A549 (cell line): Measurements from ENCODE around the gene RYR1. TPM values are rescaled to one million over a fixed set of nuclear protein-coding genes. Genes with fewer than 3 reads are reported as not detected.
"Not testable (repeated sequence)": the region's sequence is repeated elsewhere in the genome, so short reads cannot be mapped to it uniquely, and the experiment has no call there.

Experiments used
- ATAC-seq, 2 experiments: fragments of 200-7000 bp in 1 of 2; fragments of >200 bp in 1 of 2; cut with Nextera tagmentation in 1 of 2; cut with Tn5 transposase in 1 of 2; 3 replicates each; pipeline versions ENCODE4 v1.8.0 to v1.9.1; 2018 to 2020; ENCODE audit warnings: mild to moderate bottlenecking in 1 of 2, moderate library complexity in 1 of 2
- CTCF ChIA-PET: fragments of 300-600 bp; sonication (Branson Sonifier 250); formaldehyde crosslinking; extraction: SDS; loops from one replicate; lab custom pipeline; 2021; ENCODE audit warnings: antibody characterized with exemption, inconsistent platforms; lab: Yijun Ruan, JAX
- POLR2A ChIA-PET: fragments of 350-600 bp; formaldehyde crosslinking; extraction: SDS; loops from one replicate; lab custom pipeline; 2021; ENCODE audit warnings: antibody characterized with exemption, inconsistent platforms; lab: Yijun Ruan, JAX
- DNase-seq, 2 experiments: peaks; one replicate each; pipeline versions ENCODE4 v3.0.0 to v3.0.0-alpha.2; 2011 to 2016; ENCODE audit warnings: low read depth in 1 of 2, low spot score in 1 of 2
- FAIRE-seq: peaks from 2 replicates; lab custom pipeline; 2011; peaks lifted over from hg19 to GRCh38; lab: Jason Lieb, UNC
- H3K27ac ChIP-seq, 2 experiments: fragments of >200 bp; sonication (Bioruptor Twin); formaldehyde crosslinking; 3 replicates each; pipeline ENCODE4 v1.5.1; 2016 to 2017
- H3K4me1 ChIP-seq: fragments of >200 bp; sonication (Bioruptor Twin); formaldehyde crosslinking; 3 replicates; pipeline ENCODE4 v1.6.1; 2016
- H3K4me2 ChIP-seq: fragments of >200 bp; sonication (Bioruptor Twin); formaldehyde crosslinking; 3 replicates; pipeline ENCODE4 v1.6.1; 2016
- H3K4me3 ChIP-seq: fragments of >200 bp; sonication (Bioruptor Twin); formaldehyde crosslinking; 3 replicates; pipeline ENCODE4 v1.5.1; 2016
- H3K9me3 ChIP-seq: fragments of >200 bp; sonication (Bioruptor Twin); formaldehyde crosslinking; 3 replicates; pipeline ENCODE4 v1.6.1; 2016
- BHLHE40 ChIP-seq: IDR thresholded peaks from 2 replicates; pipeline ENCODE4 v1.6.1; 2012; ENCODE audit warnings: low read depth, low read length, inconsistent platforms
- CBX2 ChIP-seq: fragments of 200-600 bp; sonication (generic); IDR thresholded peaks from 2 replicates; pipeline ENCODE4 v1.6.1; 2016; ENCODE audit warnings: low read depth, mild to moderate bottlenecking, borderline replicate concordance
- CBX8 ChIP-seq: fragments of 200-600 bp; sonication (generic); IDR thresholded peaks from 2 replicates; pipeline ENCODE4 v1.6.1; 2016
- CEBPB ChIP-seq, 2 experiments: fragments of >200 bp in 1 of 2; sonication (Bioruptor Twin) in 1 of 2; formaldehyde crosslinking in 1 of 2; IDR thresholded peaks; 2 replicates each; pipeline ENCODE4 v1.6.1; 2012 to 2016
- CHD2 ChIP-seq: fragments of 150-350 bp; IDR thresholded peaks from 2 replicates; pipeline ENCODE4 v1.6.1; 2014; ENCODE audit warnings: low read length; ENCODE audit not compliant: partially characterized antibody
- CHD4 ChIP-seq: fragments of 200-600 bp; sonication (generic); IDR thresholded peaks from 2 replicates; pipeline ENCODE4 v1.6.1; 2016; ENCODE audit warnings: antibody characterized with exemption, mild to moderate bottlenecking, borderline replicate concordance
- EHF ChIP-seq: fragments of 250-450 bp; sonication (Bioruptor Pico); IDR thresholded peaks from 2 replicates; pipeline ENCODE4 v1.5.0; 2020; ENCODE audit warnings: mild to moderate bottlenecking
- EHMT2 ChIP-seq: fragments of 200-600 bp; sonication (generic); IDR thresholded peaks from 2 replicates; pipeline ENCODE4 v1.6.1; 2016; ENCODE audit warnings: antibody characterized with exemption, low read depth, mild to moderate bottlenecking, moderate library complexity
- FOSL2 ChIP-seq, 2 experiments: fragments of 450-650 bp in 1 of 2; fragments of >200 bp in 1 of 2; sonication (Bioruptor Twin) in 1 of 2; formaldehyde crosslinking; IDR thresholded peaks; 2 replicates each; pipeline versions ENCODE4 v1.5.0 to v1.6.1; 2016 to 2020; ENCODE audit warnings: mild to moderate bottlenecking in 1 of 2, moderate library complexity in 1 of 2
- HDAC2 ChIP-seq: fragments of 200-600 bp; sonication (generic); IDR thresholded peaks from 2 replicates; pipeline ENCODE4 v1.6.1; 2016
- MAZ ChIP-seq: fragments of 150-350 bp; IDR thresholded peaks from 2 replicates; pipeline ENCODE4 v1.6.1; 2014; ENCODE audit warnings: antibody characterized with exemption, low read depth, low read length, borderline replicate concordance
- NR3C1 ChIP-seq: fragments of >200 bp; sonication (Bioruptor Twin); formaldehyde crosslinking; IDR thresholded peaks from 3 replicates; pipeline ENCODE4 v1.6.1; 2017
- PHF8 ChIP-seq: fragments of 200-600 bp; sonication (generic); IDR thresholded peaks from 2 replicates; pipeline ENCODE4 v1.6.1; 2016; ENCODE audit warnings: low read depth, mild to moderate bottlenecking, antibody characterized with exemption, moderate library complexity, borderline replicate concordance
- RAD21 ChIP-seq, 2 experiments: fragments of >200 bp in 1 of 2; sonication (Bioruptor Twin) in 1 of 2; formaldehyde crosslinking in 1 of 2; IDR thresholded peaks in 1 of 2; conservative IDR thresholded peaks in 1 of 2; 2 replicates in 1 of 2; 3 replicates in 1 of 2; pipeline ENCODE4 v1.6.1; 2012 to 2018; ENCODE audit warnings: inconsistent platforms in 1 of 2
- RARB ChIP-seq: fragments of 250-450 bp; sonication (Bioruptor Pico); IDR thresholded peaks from 2 replicates; pipeline ENCODE4 v1.8.0; 2021; ENCODE audit warnings: mild to moderate bottlenecking, moderate library complexity
- RCOR1 ChIP-seq: fragments of 150-350 bp; IDR thresholded peaks from 2 replicates; pipeline ENCODE4 v1.6.1; 2014; ENCODE audit warnings: antibody characterized with exemption, low read length, low read depth
- RNF2 ChIP-seq: fragments of 200-600 bp; sonication (generic); IDR thresholded peaks from 2 replicates; pipeline ENCODE4 v1.6.1; 2016; ENCODE audit warnings: low read depth, mild to moderate bottlenecking, antibody characterized with exemption, moderate library complexity, borderline replicate concordance
- ZFP36 ChIP-seq: fragments of 450-650 bp; IDR thresholded peaks from 2 replicates; pipeline ENCODE4 v1.6.1; 2014; ENCODE audit warnings: borderline replicate concordance; ENCODE audit not compliant: partially characterized antibody
- WGBS: methylation state at CpG from one replicate; pipeline ENCODE4 v1.1.6; 2017; ENCODE audit errors: missing lambda C conversion rate; 5-methylcytosine and 5-hydroxymethylcytosine counted together
- polyA plus RNA-seq, 4 experiments: library from polyadenylated mRNA; depleted of rRNA in 3 of 4; stranded (reverse); fragments of >200 nt; fragmentation: RNase III in 1 of 4; extraction: RNeasy Plus Mini Kit Qiagen cat#74134 plus additional on column Dnase treatment in 1 of 4; gene quantifications; 2 replicates in 3 of 4; 3 replicates in 1 of 4; pipeline ENCODE4 v1.2.3, GENCODE V29; 2011 to 2017
- TF ChIP-seq, protein P1 (sequence below): IDR thresholded peaks from 2 replicates; pipeline ENCODE4 v1.6.1; 2012
- TF ChIP-seq, protein P2 (sequence below): IDR thresholded peaks from 2 replicates; pipeline ENCODE4 v1.6.1; 2012; ENCODE audit warnings: low read depth, borderline replicate concordance
- TF ChIP-seq, protein P3 (sequence below): fragments of >200 bp; sonication (Bioruptor Twin); formaldehyde crosslinking; IDR thresholded peaks from 3 replicates; pipeline ENCODE4 v1.5.1; 2016
- TF ChIP-seq, protein P4 (sequence below): fragments of 250-450 bp; sonication (Bioruptor Pico); IDR thresholded peaks from 2 replicates; pipeline ENCODE4 v1.5.0; 2021; ENCODE audit warnings: mild to moderate bottlenecking, moderate library complexity, borderline replicate concordance

Gene RYR1
- polyA plus RNA-seq, 2 of the 4 experiments (the other 2 are of a cell fraction): 1.4 to 3.1 TPM

DNA sequence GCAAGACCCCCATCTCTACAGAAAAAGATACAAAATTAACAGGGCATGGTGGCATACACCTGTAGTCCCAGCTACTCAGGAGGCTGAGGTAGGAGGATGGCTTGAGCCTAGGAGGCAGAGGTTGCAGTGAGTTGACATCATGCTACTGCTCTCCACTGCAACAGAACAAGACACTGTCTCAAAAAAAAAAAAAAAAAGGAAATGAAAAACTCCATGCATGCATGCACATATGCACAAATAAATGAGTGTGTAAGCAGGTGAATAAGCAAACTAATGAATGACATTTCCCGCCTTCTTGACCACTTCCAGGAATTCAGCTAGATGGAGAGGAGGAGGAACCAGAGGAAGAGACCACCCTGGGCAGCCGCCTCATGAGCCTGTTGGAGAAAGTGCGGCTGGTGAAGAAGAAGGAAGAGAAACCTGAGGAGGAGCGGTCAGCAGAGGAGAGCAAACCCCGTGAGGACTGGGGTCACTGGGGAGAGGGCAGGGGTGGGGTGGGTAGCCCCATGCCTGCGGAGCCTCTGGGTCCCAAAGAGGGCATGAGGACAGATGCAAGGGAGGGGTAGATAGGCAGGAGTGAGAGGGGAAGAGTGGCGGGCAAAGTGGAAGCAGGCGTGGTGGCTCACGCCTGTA is 58.8 kb downstream of the RYR1 start:
- H3K9me3 ChIP-seq: peaks cover 39% of the 10 kb centered on the region
- FAIRE-seq (no peak), ATAC-seq (no peak), DNase-seq (no peak)
- no peaks in the 10 kb centered on the region for H3K4me1 ChIP-seq
- H3K4me2 ChIP-seq: no peak overlapping the region
- no peak overlapping the region for H3K4me3 ChIP-seq
- WGBS: 34% methylated on average over 9 of the region's 9 CpGs
- H3K27ac ChIP-seq: no peak overlapping the region
- POLR2A ChIA-PET: no interaction called here
- TF ChIP-seq RAD21 (conservative IDR thresholded peaks at IDR 0.05 in 1 of 2, IDR thresholded peaks at IDR 0.05 in 1 of 2) (no peak), CHD2 (no peak), CBX8 (no peak), PHF8 (no peak), RCOR1 (no peak), CBX2 (no peak), EHMT2 (no peak)
- CTCF ChIA-PET: interaction anchor here (0.6 to 1.7 kb wide), 10 partner anchors 11 to 102 kb away, joined by 3 to 8 read pairs (median 4); partner anchors contain the start of gene FAM98C

DNA sequence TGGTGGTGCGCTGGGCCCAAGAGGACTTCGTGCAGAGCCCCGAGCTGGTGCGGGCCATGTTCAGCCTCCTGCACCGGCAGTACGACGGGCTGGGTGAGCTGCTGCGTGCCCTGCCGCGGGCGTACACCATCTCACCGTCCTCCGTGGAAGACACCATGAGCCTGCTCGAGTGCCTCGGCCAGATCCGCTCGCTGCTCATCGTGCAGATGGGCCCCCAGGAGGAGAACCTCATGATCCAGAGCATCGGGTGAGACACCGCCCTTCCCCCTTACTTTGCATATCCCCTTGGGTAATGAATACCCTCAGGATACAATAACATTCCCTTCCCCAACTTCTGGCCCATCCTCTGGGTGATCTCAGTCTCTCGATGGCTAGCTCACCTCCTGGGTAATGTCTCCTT is 60.9 kb downstream of the RYR1 start:
- no peak overlapping the region for H3K4me2 ChIP-seq
- no peaks in the 10 kb centered on the region for H3K4me1 ChIP-seq
- ChIA-PET POLR2A (interaction anchor here (1.2 kb wide), 1 partner anchor 13 kb away, joined by 3 read pairs; no protein-coding TSS in a partner anchor), CTCF (interaction anchor here (0.6 to 4.5 kb wide), 11 partner anchors 9 to 436 kb away, joined by 3 to 31 read pairs (median 4); partner anchors contain the start of genes FAM98C, MRPS12 and SARS2)
- peaks cover 24% of the 10 kb centered on the region for H3K9me3 ChIP-seq
- no peak for DNase-seq
- H3K27ac ChIP-seq: no peak overlapping the region
- ATAC-seq: no peak; a peak in 2 of 6 replicates
- H3K4me3 ChIP-seq: no peak overlapping the region
- WGBS: 62% methylated on average over 21 of the region's 21 CpGs
- FAIRE-seq: no peak
- TF ChIP-seq BHLHE40: no peak
- TF ChIP-seq, protein P1, sequence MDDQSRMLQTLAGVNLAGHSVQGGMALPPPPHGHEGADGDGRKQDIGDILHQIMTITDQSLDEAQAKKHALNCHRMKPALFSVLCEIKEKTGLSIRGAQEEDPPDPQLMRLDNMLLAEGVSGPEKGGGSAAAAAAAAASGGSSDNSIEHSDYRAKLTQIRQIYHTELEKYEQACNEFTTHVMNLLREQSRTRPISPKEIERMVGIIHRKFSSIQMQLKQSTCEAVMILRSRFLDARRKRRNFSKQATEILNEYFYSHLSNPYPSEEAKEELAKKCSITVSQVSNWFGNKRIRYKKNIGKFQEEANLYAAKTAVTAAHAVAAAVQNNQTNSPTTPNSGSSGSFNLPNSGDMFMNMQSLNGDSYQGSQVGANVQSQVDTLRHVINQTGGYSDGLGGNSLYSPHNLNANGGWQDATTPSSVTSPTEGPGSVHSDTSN: no peak
- TF ChIP-seq RNF2: no peak
- TF ChIP-seq RARB (CRISPR knock-in tag): no peak
- no peak for TF ChIP-seq RAD21 (conservative IDR thresholded peaks at IDR 0.05 in 1 of 2, IDR thresholded peaks at IDR 0.05 in 1 of 2)
- TF ChIP-seq EHF: no peak
- no peak for TF ChIP-seq ZFP36
- no peak for TF ChIP-seq CHD4
- TF ChIP-seq HDAC2: no peak
- no peak for TF ChIP-seq MAZ
- TF ChIP-seq CEBPB (IDR thresholded peaks at IDR 0.05): no peak
- TF ChIP-seq, protein P2, sequence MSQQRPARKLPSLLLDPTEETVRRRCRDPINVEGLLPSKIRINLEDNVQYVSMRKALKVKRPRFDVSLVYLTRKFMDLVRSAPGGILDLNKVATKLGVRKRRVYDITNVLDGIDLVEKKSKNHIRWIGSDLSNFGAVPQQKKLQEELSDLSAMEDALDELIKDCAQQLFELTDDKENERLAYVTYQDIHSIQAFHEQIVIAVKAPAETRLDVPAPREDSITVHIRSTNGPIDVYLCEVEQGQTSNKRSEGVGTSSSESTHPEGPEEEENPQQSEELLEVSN: no peak

DNA sequence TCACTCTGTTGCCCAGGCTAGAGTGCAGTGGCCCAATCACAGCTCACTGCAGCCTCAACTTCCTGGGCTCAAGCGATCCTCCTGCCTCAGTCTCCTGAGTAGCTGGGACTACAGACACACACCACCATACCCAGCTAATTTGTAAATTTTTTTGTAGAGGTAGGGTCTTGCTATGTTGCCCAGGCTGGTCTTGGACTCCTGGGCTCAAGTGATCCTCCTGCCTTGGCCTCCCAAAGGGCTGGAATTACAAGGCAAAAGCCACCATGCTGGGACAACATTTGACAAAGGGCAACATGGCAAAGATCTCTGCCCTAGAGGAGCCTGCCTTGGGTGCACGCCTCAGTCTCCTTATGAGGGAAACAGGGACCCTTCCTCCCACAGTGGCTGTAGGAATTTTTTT is 61.9 kb downstream of the RYR1 start:
- peaks cover 15% of the 10 kb centered on the region for H3K9me3 ChIP-seq
- 74% methylated on average over 2 of the region's 2 CpGs for WGBS
- H3K27ac ChIP-seq, DNase-seq, H3K4me1 ChIP-seq, H3K4me2 ChIP-seq, FAIRE-seq, ATAC-seq, H3K4me3 ChIP-seq, POLR2A ChIA-PET: not testable (repeated sequence)
- CTCF ChIA-PET: interaction anchor here (0.6 to 4.5 kb wide), 9 partner anchors 8 to 480 kb away, joined by 3 to 31 read pairs (median 5); partner anchors contain the start of genes FAM98C, FBXO17, MRPS12 and SARS2

DNA sequence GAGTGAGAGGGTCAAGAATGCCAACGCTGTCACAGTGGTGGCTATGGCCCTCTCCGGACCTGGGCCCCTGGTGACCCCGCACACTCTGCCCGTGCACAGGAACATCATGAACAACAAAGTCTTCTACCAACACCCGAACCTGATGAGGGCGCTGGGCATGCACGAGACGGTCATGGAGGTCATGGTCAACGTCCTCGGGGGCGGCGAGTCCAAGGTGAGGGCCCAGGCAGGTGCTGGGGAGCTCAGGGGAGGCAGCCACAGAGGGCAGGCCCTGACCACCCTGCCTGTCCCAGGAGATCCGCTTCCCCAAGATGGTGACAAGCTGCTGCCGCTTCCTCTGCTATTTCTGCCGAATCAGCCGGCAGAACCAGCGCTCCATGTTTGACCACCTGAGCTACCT is 62.6 kb downstream of the RYR1 start:
- H3K4me3 ChIP-seq: no peak overlapping the region
- no peak for ATAC-seq
- H3K9me3 ChIP-seq: peaks cover 8% of the 10 kb centered on the region
- FAIRE-seq: no peak
- CTCF ChIA-PET: interaction anchor here (0.6 to 6.6 kb wide), 9 partner anchors 9 to 434 kb away, joined by 3 to 57 read pairs (median 5); partner anchors contain the start of genes FAM98C, MRPS12 and SARS2
- no peak overlapping the region for H3K4me2 ChIP-seq
- no peak overlapping the region for H3K27ac ChIP-seq
- TF ChIP-seq FOSL2 (IDR thresholded peaks at IDR 0.05) (no peak), FOSL2 (CRISPR knock-in tag; IDR thresholded peaks at IDR 0.05) (no peak), NR3C1 (no peak), CBX2 (no peak)
- TF ChIP-seq, protein P3, sequence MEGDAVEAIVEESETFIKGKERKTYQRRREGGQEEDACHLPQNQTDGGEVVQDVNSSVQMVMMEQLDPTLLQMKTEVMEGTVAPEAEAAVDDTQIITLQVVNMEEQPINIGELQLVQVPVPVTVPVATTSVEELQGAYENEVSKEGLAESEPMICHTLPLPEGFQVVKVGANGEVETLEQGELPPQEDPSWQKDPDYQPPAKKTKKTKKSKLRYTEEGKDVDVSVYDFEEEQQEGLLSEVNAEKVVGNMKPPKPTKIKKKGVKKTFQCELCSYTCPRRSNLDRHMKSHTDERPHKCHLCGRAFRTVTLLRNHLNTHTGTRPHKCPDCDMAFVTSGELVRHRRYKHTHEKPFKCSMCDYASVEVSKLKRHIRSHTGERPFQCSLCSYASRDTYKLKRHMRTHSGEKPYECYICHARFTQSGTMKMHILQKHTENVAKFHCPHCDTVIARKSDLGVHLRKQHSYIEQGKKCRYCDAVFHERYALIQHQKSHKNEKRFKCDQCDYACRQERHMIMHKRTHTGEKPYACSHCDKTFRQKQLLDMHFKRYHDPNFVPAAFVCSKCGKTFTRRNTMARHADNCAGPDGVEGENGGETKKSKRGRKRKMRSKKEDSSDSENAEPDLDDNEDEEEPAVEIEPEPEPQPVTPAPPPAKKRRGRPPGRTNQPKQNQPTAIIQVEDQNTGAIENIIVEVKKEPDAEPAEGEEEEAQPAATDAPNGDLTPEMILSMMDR: no peak
- TF ChIP-seq, protein P4, sequence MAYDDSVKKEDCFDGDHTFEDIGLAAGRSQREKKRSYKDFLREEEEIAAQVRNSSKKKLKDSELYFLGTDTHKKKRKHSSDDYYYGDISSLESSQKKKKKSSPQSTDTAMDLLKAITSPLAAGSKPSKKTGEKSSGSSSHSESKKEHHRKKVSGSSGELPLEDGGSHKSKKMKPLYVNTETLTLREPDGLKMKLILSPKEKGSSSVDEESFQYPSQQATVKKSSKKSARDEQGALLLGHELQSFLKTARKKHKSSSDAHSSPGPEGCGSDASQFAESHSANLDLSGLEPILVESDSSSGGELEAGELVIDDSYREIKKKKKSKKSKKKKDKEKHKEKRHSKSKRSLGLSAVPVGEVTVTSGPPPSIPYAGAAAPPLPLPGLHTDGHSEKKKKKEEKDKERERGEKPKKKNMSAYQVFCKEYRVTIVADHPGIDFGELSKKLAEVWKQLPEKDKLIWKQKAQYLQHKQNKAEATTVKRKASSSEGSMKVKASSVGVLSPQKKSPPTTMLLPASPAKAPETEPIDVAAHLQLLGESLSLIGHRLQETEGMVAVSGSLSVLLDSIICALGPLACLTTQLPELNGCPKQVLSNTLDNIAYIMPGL: no peak
- H3K4me1 ChIP-seq: no peaks in the 10 kb centered on the region
- no peak for DNase-seq
- WGBS: 58% methylated on average over 17 of the region's 17 CpGs
- POLR2A ChIA-PET: no interaction called here
